Thyroid gland (tissue), 4 donors: ENCODE results near the gene PSTPIP1. TPM values are rescaled to one million over a fixed set of nuclear protein-coding genes. Genes with fewer than 3 reads are reported as not detected.

Experiments used
- DNase-seq, 2 donors: peaks; one replicate each; pipeline ENCODE4 v3.0.0-alpha.2; 2019
- H3K27ac ChIP-seq, 3 donors: fragments of 200-600 bp; sonication (generic); 1 replicate in 2 of 3; 2 replicates in 1 of 3; pipeline ENCODE4 v1.5.1; 2016 to 2019; ENCODE audit warnings: mild to moderate bottlenecking in 1 of 3, moderate library complexity in 1 of 3
- H3K27me3 ChIP-seq: fragments of 200-600 bp; sonication (generic); one replicate; pipeline ENCODE4 v1.5.1; 2019
- H3K36me3 ChIP-seq, 2 donors: fragments of 200-600 bp; sonication (generic); one replicate each; pipeline ENCODE4 v1.5.1; 2016 to 2019
- H3K4me1 ChIP-seq, 2 donors: fragments of 200-600 bp; sonication (generic); one replicate each; pipeline ENCODE4 v1.5.1; 2017 to 2019
- H3K4me3 ChIP-seq, 3 donors: fragments of 200-600 bp; sonication (generic); replicated peaks in 1 of 3; 1 replicate in 2 of 3; 2 replicates in 1 of 3; pipeline ENCODE4 v1.5.1; 2016; ENCODE audit warnings: mild to moderate bottlenecking in 1 of 3
- H3K9me3 ChIP-seq: fragments of 200-600 bp; sonication (generic); one replicate; pipeline ENCODE4 v1.5.1; 2017
- CTCF ChIP-seq, 6 experiments: fragments of 200-600 bp in 3 of 6; fragments of 450-650 bp in 3 of 6; sonication (generic) in 3 of 6; IDR thresholded peaks; one replicate each; pipeline ENCODE4 v1.5.1; 2016 to 2019; ENCODE audit warnings: antibody characterized with exemption in 6 of 6, mild to moderate bottlenecking in 2 of 6, inconsistent platforms in 1 of 6, moderate library complexity in 1 of 6
- POLR2A ChIP-seq, 2 donors: fragments of 450-650 bp; IDR thresholded peaks; one replicate each; pipeline ENCODE4 v1.6.1; 2017; ENCODE audit warnings: antibody characterized with exemption in 2 of 2, mild to moderate bottlenecking in 2 of 2, moderate library complexity in 1 of 2
- WGBS, 2 donors: methylation state at CpG; one replicate each; pipeline ENCODE4 v1.1.5; 2017; 5-methylcytosine and 5-hydroxymethylcytosine counted together
- intact Hi-C: fragments of 100-400 bp; cut with DNase I; formaldehyde crosslinking; loops from one replicate; pipeline ENCODE4 v1.15.1; 2023
- total RNA-seq, 4 donors: library from RNA; depleted of rRNA; stranded (reverse); fragments of >200 nt; gene quantifications; one replicate each; pipeline ENCODE4 v1.2.3, GENCODE V29; 2016

PSTPIP1 gene
- total RNA-seq, 4 donors from 2014 or later: 1.4 to 6.9 (median 3.7) TPM

DNA sequence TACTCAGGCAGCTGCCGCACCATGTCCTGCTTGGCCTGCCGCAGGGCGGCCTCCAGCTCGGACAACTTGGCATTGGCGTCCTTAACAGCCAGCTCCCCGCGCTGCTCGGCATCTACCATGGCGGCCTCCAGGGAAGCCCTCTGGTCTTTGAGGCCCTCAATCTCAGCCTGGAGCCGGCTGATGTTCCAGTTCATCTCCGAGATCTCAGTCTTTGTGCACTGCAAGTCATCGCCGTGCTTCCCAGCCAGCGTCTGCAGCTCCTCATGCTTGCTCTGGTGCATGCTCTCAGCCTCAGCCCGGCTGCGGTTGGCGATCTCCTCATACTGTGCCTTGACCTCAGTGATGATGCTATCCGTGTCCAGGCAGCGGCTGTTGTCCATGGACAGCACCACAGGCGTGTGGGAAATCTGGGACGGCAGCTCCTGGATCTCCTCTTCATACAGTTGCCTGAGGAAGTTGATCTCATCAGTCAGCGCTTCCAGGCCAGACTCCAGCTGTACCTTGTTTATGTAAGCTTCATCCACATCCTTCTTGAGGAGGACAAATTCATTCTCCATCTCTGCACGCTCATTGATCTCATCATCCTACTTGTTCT, 15.5 kb upstream of the PSTPIP1 start:
- TF ChIP-seq CTCF (IDR thresholded peaks at IDR 0.05) (no peak), POLR2A (IDR thresholded peaks at IDR 0.05) (no peak)
- WGBS, 2 donors: 94 to 96% methylated on average over 23 of the region's 23 CpGs
- intact Hi-C loops: no loop called here
- Histone ChIP-seq H3K36me3 (no peaks in the 10 kb centered on the region), H3K27me3 (no peaks in the 10 kb centered on the region), H3K4me3 (no peak overlapping the region), H3K27ac (no peak overlapping the region), H3K9me3 (no peaks in the 10 kb centered on the region), H3K4me1 (no peaks in the 10 kb centered on the region)
- no peak for DNase-seq

- TF ChIP-seq CTCF (IDR thresholded peaks at IDR 0.05) (no peak), POLR2A (IDR thresholded peaks at IDR 0.05) (no peak)
- Histone ChIP-seq H3K27me3 (no peaks in the 10 kb centered on the region), H3K9me3 (no peaks in the 10 kb centered on the region), H3K27ac (no peak overlapping the region), H3K4me1 (no peaks in the 10 kb centered on the region), H3K36me3 (no peaks in the 10 kb centered on the region), H3K4me3 (no peak overlapping the region)
- WGBS, 2 donors: 83 to 86% methylated on average over 4 to 5 of the region's 7 CpGs
- DNase-seq: no peak
- intact Hi-C loops: no loop called here
Observed at GRCh38 chr15:76979996-76980520, 14.9 kb upstream of the PSTPIP1 start.

- Histone ChIP-seq H3K4me1 (no peaks in the 10 kb centered on the region), H3K27ac (no peak overlapping the region), H3K36me3 (no peaks in the 10 kb centered on the region), H3K27me3 (no peaks in the 10 kb centered on the region), H3K9me3 (no peaks in the 10 kb centered on the region), H3K4me3 (no peak overlapping the region)
- intact Hi-C loops: no loop called here
- TF ChIP-seq POLR2A (IDR thresholded peaks at IDR 0.05): no peak
- no peak for DNase-seq
- WGBS, 2 donors: 88 to 90% methylated on average over 9 of the region's 9 CpGs
Observed at GRCh38 chr15:76982356-76982755, 12.6 kb upstream of the PSTPIP1 start.

- intact Hi-C loops: no loop called here
- no peaks in the 10 kb centered on the region for H3K4me1 ChIP-seq
- H3K27me3 ChIP-seq: no peaks in the 10 kb centered on the region
- H3K36me3 ChIP-seq: no peaks in the 10 kb centered on the region
- H3K27ac ChIP-seq: no peak overlapping the region
- 73 to 80% methylated on average over 6 of the region's 6 CpGs for WGBS, 2 donors
- H3K4me3 ChIP-seq: no peak overlapping the region
- no peaks in the 10 kb centered on the region for H3K9me3 ChIP-seq
- no peak for DNase-seq
- no peak for TF ChIP-seq POLR2A (IDR thresholded peaks at IDR 0.05)
- TF ChIP-seq CTCF (IDR thresholded peaks at IDR 0.05): no peak
Observed at GRCh38 chr15:76982756-76983155, 12.2 kb upstream of the PSTPIP1 start.

GRCh38 chr15:76983590-76984375, 11.1 kb upstream of the PSTPIP1 start:
- 75 to 89% methylated on average over 4 of the region's 4 CpGs for WGBS, 2 donors
- no peak overlapping the region for H3K4me3 ChIP-seq
- H3K36me3 ChIP-seq: no peaks in the 10 kb centered on the region
- TF ChIP-seq POLR2A (IDR thresholded peaks at IDR 0.05) (no peak), CTCF (IDR thresholded peaks at IDR 0.05) (no peak)
- intact Hi-C loops: no loop called here
- DNase-seq: no peak
- no peaks in the 10 kb centered on the region for H3K9me3 ChIP-seq
- no peak overlapping the region for H3K27ac ChIP-seq
- H3K27me3 ChIP-seq: no peaks in the 10 kb centered on the region
- no peaks in the 10 kb centered on the region for H3K4me1 ChIP-seq
